GM12878 (cell line): ENCODE data around the gene FCHSD2. TPM values are rescaled to one million over a fixed set of nuclear protein-coding genes. Genes with fewer than 3 reads are reported as not detected.

ENCODE experiments used
- ATAC-seq: fragments of 200-7000 bp; cut with Tn5 transposase; 3 replicates; pipeline ENCODE4 v1.9.1; 2020; ENCODE audit warnings: mild to moderate bottlenecking, moderate library complexity
- BruUV-seq: library from RNA; stranded (reverse); fragments of 400-500 nt; replicated peaks from 2 replicates; lab custom pipeline; 2021; lab: Mats Ljungman, UMichigan
- CTCF ChIA-PET: fragments of 300-600 bp; sonication (Branson Sonifier 250); formaldehyde crosslinking; extraction: SDS; loops from one replicate; lab custom pipeline; 2021; ENCODE audit warnings: inconsistent platforms; lab: Yijun Ruan, JAX
- POLR2A ChIA-PET: fragments of 350-600 bp; formaldehyde crosslinking; extraction: SDS; loops from one replicate; lab custom pipeline; 2021; ENCODE audit warnings: inconsistent platforms; lab: Charles Lee
- RAD21 ChIA-PET: fragments of 300-600 bp; sonication (Branson Sonifier 250); formaldehyde crosslinking; loops from one replicate; lab custom pipeline; 2023; ENCODE audit warnings: antibody characterized with exemption; ENCODE audit not compliant: unreplicated experiment; lab: Charles Lee
- SMC1A ChIA-PET: fragments of 300-600 bp; sonication (Branson Sonifier 250); formaldehyde crosslinking; loops from one replicate; lab custom pipeline; 2023; ENCODE audit not compliant: unreplicated experiment, uncharacterized antibody; lab: Charles Lee
- DNase-seq: peaks from one replicate; pipeline ENCODE4 v3.0.0-alpha.2; 2011; ENCODE audit warnings: low read depth, low spot score
- FAIRE-seq: peaks from 3 replicates; lab custom pipeline; 2011; peaks lifted over from hg19 to GRCh38; lab: Jason Lieb, UNC
- H2AFZ ChIP-seq: 2 replicates; pipeline ENCODE4 v1.6.0; 2011; ENCODE audit warnings: low read depth, low read length, control low read depth; ENCODE audit not compliant: control insufficient read depth
- H3K27ac ChIP-seq: 2 replicates; pipeline ENCODE4 v1.5.1; 2011; ENCODE audit warnings: control low read depth; ENCODE audit not compliant: control insufficient read depth, insufficient read depth
- H3K27me3 ChIP-seq, 2 experiments: replicated peaks in 1 of 2; 2 replicates each; pipeline versions ENCODE4 v1.6.0 to v1.6.1; 2011; ENCODE audit warnings: low read length in 1 of 2; ENCODE audit not compliant: control insufficient read depth in 2 of 2, insufficient read depth in 2 of 2
- H3K36me3 ChIP-seq, 2 experiments: 2 replicates each; pipeline ENCODE4 v1.5.1; 2011; ENCODE audit warnings: low read length in 1 of 2; ENCODE audit not compliant: control insufficient read depth in 2 of 2, insufficient read depth in 2 of 2
- H3K4me1 ChIP-seq: 2 replicates; pipeline ENCODE4 v1.6.1; 2011; ENCODE audit warnings: mild to moderate bottlenecking, low read length, moderate library complexity, mixed read lengths; ENCODE audit not compliant: control insufficient read depth, insufficient read depth
- H3K4me2 ChIP-seq: 2 replicates; pipeline ENCODE4 v1.6.0; 2011; ENCODE audit warnings: control low read depth; ENCODE audit not compliant: control insufficient read depth, insufficient read depth
- H3K4me3 ChIP-seq: fragments of 200-600 bp; sonication (generic); 2 replicates; pipeline ENCODE4 v1.5.1; 2016
- H3K79me2 ChIP-seq: 2 replicates; pipeline ENCODE4 v1.6.0; 2011; ENCODE audit warnings: low read length; ENCODE audit not compliant: control insufficient read depth, insufficient read depth
- H3K9ac ChIP-seq: 2 replicates; pipeline ENCODE4 v1.8.0; 2011; ENCODE audit warnings: low read length, control low read depth, mixed read lengths; ENCODE audit not compliant: control insufficient read depth, insufficient read depth
- H3K9me3 ChIP-seq: replicated peaks from 3 replicates; pipeline ENCODE4 v1.5.1; 2011; ENCODE audit warnings: mild to moderate bottlenecking, low read length; ENCODE audit not compliant: control insufficient read depth, insufficient read depth
- H4K20me1 ChIP-seq: 2 replicates; pipeline ENCODE4 v1.6.0; 2011; ENCODE audit not compliant: control insufficient read depth, insufficient read depth
- BHLHE40 ChIP-seq, 2 experiments: fragments of 450-650 bp in 1 of 2; IDR thresholded peaks; 2 replicates each; pipeline ENCODE4 v1.6.1; 2011 to 2017; ENCODE audit warnings: low read depth in 2 of 2, borderline replicate concordance in 1 of 2, improper control_type of control experiment in 1 of 2, low read length in 1 of 2, mild to moderate bottlenecking in 1 of 2
- E2F8 ChIP-seq: fragments of 450-650 bp; IDR thresholded peaks from 2 replicates; pipeline ENCODE4 v1.6.1; 2018; ENCODE audit warnings: mild to moderate bottlenecking, low read depth, moderate library complexity; ENCODE audit not compliant: partially characterized antibody
- ESRRA ChIP-seq: IDR thresholded peaks from 2 replicates; pipeline ENCODE4 v1.6.1; 2012; ENCODE audit warnings: mild to moderate bottlenecking, low read length, improper control_type of control experiment
- PAX5 ChIP-seq: IDR thresholded peaks from 2 replicates; pipeline ENCODE4 v1.6.1; 2011; ENCODE audit warnings: low read depth, low read length, borderline replicate concordance
- SPI1 ChIP-seq: IDR thresholded peaks from 2 replicates; pipeline ENCODE4 v1.6.1; 2011; ENCODE audit warnings: low read depth, mild to moderate bottlenecking, low read length, moderate library complexity, borderline replicate concordance; ENCODE audit not compliant: insufficient read depth
- WGBS: methylation state at CpG from one replicate; pipeline ENCODE4 v1.1.6; 2016; ENCODE audit warnings: low lambda C conversion rate; ENCODE audit not compliant: insufficient replicate concordance, insufficient coverage; ENCODE audit errors: missing lambda C conversion rate; 5-methylcytosine and 5-hydroxymethylcytosine counted together
- in situ Hi-C: fragments of 300-500 bp; cut with MboI; formaldehyde crosslinking; loops from 9 replicates; pipeline ENCODE4 v1.14.3; 2018; ENCODE audit warnings: mixed read lengths
- intact Hi-C: fragments of 100-400 bp; cut with micrococcal nuclease; formaldehyde crosslinking; loops from one replicate; pipeline ENCODE4 v1.14.2; 2022; ENCODE audit not compliant: unreplicated experiment
- polyA plus RNA-seq, 11 experiments: library from polyadenylated mRNA; depleted of rRNA in 4 of 11; unstranded in 6 of 11; stranded (reverse) in 5 of 11; fragments of >200 nt; fragmentation: Nextera tagmentation in 4 of 11; fragmentation: Illumina TruSeq in 1 of 11; extraction: Ambion mirVana in 4 of 11; extraction: Trizol in 1 of 11; gene quantifications; 1 replicate in 1 of 11; 2 replicates in 10 of 11; pipeline versions ENCODE4 v1.2.1 to v1.2.3, GENCODE V29; 2011 to 2016; ENCODE audit warnings: inconsistent platforms in 2 of 11, missing spikeins in 2 of 11, low read depth in 1 of 11
- total RNA-seq, 4 experiments: library from RNA; depleted of rRNA in 3 of 4; stranded (reverse); fragments of >200 nt in 3 of 4; fragmentation: Illumina TruSeq in 1 of 4; extraction: Trizol in 1 of 4; gene quantifications; 2 replicates each; pipeline versions ENCODE4 v1.2.1 to v1.2.3, GENCODE V29; 2013 to 2021
- TF ChIP-seq, protein P1 (sequence below): fragments of 450-650 bp; IDR thresholded peaks from 2 replicates; pipeline ENCODE4 v1.6.1; 2016; ENCODE audit warnings: mild to moderate bottlenecking

Gene FCHSD2
- total and polyA plus RNA-seq, 10 of the 15 experiments (the other 5 are each of a cell fraction or from before 2014, with no cell fraction given), result 13.2 to 89.8 (median 47.8) TPM

- RAD21 ChIA-PET, result interaction anchor here (1.1 to 19.6 kb wide), 4 partner anchors 14 to 114 kb away, joined by 3 to 441 read pairs (median 63); partner anchors contain the start of gene FCHSD2
- no peaks in the 10 kb centered on the region for H4K20me1 ChIP-seq
- peaks cover 30% of the 10 kb centered on the region for H3K79me2 ChIP-seq
- POLR2A ChIA-PET, result interaction anchor here (14.7 kb wide), 1 partner anchor 17 kb away, joined by 384 read pairs; the partner anchor contains the start of gene FCHSD2
- H2AFZ ChIP-seq, result peak overlapping the region; percentile 4; the same call in 1 of the 2 replicates
- no peaks in the 10 kb centered on the region; the same call in 2 of the 3 replicates for H3K9me3 ChIP-seq
- H3K36me3 ChIP-seq, result no peaks in the 10 kb centered on the region
- BruUV-seq, result no TSS peak
- no peak for FAIRE-seq
- SMC1A ChIA-PET, result interaction anchor here (1.0 to 37.3 kb wide), 5 partner anchors 6 to 346 kb away, joined by 3 to 926 read pairs (median 6); partner anchors contain the start of gene FCHSD2
- DNase-seq, result no peak
- CTCF ChIA-PET, result interaction anchor here (0.7 to 11.0 kb wide), 10 partner anchors 10 to 140 kb away, joined by 3 to 86 read pairs (median 5); partner anchors contain the start of gene FCHSD2
- intact Hi-C loops, result no loop called here
- H3K27me3 ChIP-seq, result no peaks in the 10 kb centered on the region
- H3K4me3 ChIP-seq, result no peak overlapping the region
- H3K4me2 ChIP-seq, result 0 out of 2 replicates have a peak overlapping the region, but pooled peaks have one; percentile 9
- WGBS, result 84% methylated on average over 10 of the region's 10 CpGs
- peaks cover 33% of the 10 kb centered on the region for H3K4me1 ChIP-seq
- no peak overlapping the region for H3K9ac ChIP-seq
- in situ Hi-C loops, result no loop called here
- peak; percentile 45; the same call in 1 of the 2 replicates for TF ChIP-seq SPI1
- TF ChIP-seq, protein P1, sequence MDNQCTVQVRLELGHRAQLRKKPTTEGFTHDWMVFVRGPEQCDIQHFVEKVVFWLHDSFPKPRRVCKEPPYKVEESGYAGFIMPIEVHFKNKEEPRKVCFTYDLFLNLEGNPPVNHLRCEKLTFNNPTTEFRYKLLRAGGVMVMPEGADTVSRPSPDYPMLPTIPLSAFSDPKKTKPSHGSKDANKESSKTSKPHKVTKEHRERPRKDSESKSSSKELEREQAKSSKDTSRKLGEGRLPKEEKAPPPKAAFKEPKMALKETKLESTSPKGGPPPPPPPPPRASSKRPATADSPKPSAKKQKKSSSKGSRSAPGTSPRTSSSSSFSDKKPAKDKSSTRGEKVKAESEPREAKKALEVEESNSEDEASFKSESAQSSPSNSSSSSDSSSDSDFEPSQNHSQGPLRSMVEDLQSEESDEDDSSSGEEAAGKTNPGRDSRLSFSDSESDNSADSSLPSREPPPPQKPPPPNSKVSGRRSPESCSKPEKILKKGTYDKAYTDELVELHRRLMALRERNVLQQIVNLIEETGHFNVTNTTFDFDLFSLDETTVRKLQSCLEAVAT, result 0 out of 2 replicates have a peak, but pooled peaks have one; percentile 24
- TF ChIP-seq E2F8, result no peak
- TF ChIP-seq BHLHE40 (IDR thresholded peaks at IDR 0.05; ENCODE audit: borderline replicate concordance in 1 of 2, low read depth in 2 of 2, low read length in 1 of 2), result peak in 1 of 2 experiments; percentile 45; a peak in 1 of 4 replicates
- peak; percentile 44; the same call in 1 of the 2 replicates for TF ChIP-seq PAX5
- no peak for TF ChIP-seq ESRRA
- no peak; the same call in 2 of the 3 replicates for ATAC-seq
- H3K27ac ChIP-seq, result no peak overlapping the region
These were observed 20.1 kb upstream of the FCHSD2 start for GRCh38 chr11:73162196-73162740.
